GM19467 (cell line): ENCODE measurements around the gene ZDHHC13.

ENCODE experiments used
- ATAC-seq: cut with Tn5 transposase; IDR thresholded peaks from one replicate; pipeline ENCODE4 v1.9.1; 2021; ENCODE audit warnings: mild to moderate bottlenecking, moderate library complexity; ENCODE audit not compliant: unreplicated experiment

The ZDHHC13 gene, protein sequence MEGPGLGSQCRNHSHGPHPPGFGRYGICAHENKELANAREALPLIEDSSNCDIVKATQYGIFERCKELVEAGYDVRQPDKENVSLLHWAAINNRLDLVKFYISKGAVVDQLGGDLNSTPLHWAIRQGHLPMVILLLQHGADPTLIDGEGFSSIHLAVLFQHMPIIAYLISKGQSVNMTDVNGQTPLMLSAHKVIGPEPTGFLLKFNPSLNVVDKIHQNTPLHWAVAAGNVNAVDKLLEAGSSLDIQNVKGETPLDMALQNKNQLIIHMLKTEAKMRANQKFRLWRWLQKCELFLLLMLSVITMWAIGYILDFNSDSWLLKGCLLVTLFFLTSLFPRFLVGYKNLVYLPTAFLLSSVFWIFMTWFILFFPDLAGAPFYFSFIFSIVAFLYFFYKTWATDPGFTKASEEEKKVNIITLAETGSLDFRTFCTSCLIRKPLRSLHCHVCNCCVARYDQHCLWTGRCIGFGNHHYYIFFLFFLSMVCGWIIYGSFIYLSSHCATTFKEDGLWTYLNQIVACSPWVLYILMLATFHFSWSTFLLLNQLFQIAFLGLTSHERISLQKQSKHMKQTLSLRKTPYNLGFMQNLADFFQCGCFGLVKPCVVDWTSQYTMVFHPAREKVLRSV

DNA sequence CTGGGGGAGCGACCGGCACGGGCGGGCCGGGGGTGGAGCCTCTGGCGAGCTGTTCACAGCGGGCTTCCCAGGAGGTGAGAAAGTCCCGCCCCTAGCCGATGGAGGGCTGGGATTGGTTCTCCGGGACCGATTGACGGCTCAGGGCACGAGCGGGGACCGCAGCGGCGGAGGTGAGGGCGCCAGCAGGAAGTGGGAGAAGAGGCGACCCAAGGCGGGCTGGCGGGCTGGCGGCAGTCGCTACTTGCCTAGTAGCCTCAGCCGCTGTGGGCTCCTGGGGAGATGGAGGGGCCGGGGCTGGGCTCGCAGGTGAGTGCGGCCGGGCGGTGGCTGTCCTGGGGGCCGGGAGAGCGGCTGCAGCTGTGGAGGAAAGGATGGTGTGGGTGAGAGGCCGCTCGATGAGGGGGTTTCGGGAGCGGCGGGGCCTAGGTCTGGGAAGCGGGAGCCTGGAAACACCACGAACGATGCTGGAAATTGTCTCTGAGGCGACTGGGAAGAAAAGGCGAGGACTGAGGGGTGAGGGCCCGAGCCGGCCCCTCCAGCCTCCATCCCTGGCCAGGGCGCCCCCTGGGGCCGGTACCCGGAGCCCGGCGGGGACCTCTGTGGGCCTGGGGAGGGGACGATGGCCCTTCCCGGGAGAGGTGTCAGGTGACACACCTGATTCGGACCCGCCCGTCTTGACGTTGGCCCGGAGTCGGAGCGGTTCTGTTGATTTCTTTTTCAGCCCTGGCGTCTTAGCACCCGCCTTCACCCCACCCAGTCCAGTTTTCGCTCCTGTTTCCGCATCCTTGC is at the start of gene ZDHHC13:
ZDHHC13 (plus strand) TSS at position 198 of the 789 bp plus-strand sequence; CDS start at position 280, 82 bp downstream.
- ATAC-seq: peak; percentile 100

DNA sequence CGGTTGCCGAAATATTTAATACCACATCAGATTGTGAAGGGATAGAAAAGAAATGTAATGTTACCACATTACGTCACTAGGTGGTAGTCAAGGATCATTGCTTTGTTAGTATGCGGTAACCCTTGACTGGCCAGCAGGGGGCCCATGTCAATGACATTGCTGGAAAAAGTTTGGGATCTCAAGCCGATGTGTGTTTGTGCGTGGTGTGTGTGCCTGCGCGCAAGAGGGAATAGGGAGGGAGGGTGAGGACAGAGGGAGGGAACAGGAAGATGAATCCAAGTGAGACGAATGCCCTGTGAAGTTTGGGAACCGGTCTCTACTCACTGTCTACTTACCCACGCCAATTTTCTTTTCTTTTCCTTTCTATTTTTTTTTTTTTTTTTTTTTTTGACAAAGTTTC is 45.7 kb upstream of the ZDHHC13 start:
- ATAC-seq: peak; percentile 87

DNA sequence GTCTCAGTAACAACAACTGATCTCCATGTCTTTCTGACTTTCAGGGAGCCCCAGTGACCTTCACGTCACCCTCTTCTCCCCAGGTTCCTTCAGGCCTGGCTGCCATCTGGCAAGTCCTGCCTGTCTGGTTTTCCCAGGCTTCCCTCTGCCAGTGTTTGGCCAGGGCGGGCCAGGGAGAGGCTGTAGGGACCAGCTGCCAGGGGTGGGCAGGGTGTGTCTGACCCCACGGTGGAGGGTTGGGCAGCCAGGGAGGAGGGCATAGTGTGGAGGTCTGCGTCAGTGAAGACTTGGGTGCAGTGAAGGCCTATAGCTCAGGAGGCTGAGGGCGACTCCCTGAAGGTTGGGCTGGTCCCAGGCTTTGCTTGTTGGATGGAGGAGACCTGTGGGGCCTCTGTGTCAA is 44.5 kb upstream of the ZDHHC13 start:
- no peak for ATAC-seq

DNA sequence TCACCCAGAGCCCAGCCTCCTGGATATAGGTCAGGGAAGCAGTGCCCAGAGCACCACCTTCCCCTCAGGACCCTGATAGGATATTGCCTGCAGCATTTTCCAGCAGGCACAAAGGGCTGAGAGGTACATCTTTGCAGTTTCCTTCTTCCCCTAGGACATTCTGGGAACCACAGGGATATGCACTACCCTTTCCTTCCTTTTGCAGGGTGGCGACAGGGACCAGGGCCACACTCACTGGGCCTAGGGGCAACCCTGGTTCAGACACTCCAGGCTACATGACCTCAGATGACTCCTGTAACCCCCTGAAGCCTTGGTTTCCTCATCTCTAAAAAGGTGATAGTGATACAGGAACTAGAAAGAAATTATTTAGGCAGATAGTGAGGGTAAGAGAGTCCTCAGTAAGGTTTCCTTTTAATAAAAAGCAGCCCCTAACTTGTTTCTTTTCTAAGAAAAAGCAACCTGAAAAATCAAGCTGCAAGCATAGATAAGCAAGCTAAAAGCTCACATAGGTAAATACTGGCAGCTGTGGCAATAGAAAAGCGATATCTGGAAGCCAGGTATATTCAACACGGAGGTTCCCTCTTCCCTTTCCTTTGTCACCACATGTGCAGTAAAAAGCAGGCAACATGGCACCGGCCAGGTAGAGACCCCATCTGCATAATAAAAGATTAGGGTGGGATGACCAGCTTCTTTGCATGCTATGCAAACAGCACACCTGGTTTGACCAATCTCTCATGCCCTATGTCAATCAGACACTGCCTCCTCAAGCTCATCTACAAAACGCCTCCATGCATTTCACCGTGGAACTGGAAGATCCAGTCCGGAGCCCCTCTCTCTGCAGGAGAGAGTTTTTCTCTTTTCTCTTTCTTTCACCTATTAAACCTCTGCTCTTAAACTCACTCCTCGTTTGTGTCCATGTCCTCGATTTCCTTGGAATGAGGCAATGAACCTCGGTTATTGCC is 43.2 kb upstream of the ZDHHC13 start:
- no peak for ATAC-seq

DNA sequence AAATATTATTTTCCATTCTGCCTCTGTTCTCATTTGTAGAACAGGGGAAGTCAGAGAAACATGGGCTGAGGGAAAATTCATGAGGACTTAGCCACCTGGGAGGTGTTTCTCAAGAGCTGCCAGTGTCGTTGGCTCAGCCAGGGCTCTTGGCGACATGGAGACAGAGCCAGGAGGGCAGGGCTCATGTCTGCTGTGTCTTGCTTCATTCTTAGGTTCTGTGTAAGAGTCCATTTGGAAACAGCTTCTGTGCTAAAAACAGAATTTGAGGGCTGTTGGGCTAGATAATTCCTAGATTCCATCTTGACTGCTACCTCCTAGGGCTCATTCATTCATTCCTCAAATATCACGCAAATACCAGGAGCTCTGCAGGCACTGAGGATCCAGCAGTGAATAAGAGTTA is 41.3 kb upstream of the ZDHHC13 start:
- ATAC-seq: no peak

DNA sequence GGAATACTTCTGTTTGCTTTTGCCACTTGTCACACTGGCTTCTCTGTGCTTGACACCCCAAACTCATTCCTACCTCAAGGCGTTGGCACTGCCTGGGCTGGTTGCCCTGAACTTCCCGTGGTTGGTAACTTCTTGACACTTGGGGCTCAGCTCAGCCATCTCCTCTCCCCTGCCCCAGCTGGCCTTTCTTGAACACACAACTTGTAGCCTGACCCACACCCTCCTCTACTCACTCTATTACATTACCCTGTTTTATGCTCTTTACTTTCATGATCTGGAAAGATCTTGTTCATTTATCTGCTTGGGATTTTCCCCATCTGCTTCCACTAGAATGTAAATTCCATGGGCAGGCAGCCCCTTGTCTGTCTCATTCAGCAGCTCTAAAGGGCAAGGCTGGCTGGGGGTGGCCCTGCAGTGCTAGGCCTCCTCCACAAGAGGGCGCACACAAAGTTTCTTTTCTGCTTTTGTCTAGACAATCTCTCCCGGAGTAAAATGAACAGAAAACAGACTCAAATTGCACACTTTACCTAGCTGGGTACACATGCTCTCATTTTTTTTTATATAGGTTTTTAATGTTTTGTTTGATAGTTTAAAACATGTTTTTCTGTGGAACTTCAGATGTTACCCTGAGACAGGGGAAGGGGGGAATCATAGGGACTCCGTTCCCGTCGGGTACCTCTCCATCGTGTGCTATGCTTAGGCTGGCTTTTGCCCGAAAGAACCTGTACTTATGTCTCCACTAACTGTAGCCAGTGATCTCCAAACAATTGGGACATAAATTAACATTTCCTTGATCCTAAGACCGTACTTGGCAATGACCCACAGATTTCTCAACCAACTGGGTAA is 40.0 kb upstream of the ZDHHC13 start:
- no peak for ATAC-seq

DNA sequence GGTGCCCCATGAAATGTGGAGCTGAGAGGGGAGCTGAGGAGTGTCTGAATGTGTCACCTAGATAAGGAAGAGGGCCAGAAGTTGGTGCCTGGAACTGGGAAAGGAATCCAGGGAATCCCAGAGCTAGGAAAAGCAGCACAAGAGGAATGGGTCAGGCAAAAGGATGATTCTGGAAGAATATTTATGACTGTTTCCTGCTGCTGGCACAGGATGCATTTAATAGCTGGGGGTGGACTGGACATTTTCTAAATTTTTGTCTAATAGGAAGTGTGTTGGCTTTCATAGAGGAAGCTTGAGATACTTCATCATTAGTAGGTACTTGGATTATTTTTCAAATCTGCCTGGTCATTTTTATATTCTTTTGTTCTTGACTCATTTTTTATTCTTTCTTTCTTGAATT is 39.0 kb upstream of the ZDHHC13 start:
- ATAC-seq: no peak

DNA sequence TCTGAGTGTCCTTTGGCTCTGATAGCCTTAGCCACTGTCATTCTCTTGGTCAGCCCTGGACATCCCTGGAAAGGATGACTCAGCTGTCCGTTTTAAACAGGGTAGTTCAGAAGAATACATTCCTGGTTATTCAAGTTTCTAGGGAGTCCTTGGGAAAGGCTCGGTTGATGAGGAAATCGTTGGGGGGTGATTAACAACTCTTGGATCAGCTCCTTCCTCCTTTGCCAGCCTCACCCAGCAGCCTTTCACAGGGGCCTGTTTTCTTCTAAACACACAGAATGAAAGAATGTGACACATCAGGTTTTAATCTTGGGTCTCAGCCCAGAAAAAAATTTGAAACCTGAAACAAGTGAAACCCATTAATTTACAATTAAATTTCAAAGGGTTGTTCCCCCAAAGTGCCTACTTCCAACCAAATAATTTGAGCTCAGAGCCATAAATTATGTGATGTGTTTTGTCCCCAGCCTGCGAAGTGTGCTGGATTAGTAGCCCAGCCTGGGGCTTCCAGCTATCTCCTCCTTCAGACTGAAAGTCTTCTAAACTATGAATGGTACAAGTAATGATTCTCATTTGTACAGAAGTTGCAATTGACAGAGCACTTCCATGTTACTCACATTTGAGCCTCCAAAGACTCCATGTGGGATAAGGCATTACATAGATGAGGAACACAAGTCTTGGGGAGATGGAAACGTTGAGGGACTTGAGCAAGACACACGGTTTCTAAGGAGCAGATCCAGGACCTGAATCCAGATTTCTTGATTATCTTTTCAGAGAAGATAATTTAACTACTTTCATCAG is 37.1 kb upstream of the ZDHHC13 start:
- no peak for ATAC-seq

DNA sequence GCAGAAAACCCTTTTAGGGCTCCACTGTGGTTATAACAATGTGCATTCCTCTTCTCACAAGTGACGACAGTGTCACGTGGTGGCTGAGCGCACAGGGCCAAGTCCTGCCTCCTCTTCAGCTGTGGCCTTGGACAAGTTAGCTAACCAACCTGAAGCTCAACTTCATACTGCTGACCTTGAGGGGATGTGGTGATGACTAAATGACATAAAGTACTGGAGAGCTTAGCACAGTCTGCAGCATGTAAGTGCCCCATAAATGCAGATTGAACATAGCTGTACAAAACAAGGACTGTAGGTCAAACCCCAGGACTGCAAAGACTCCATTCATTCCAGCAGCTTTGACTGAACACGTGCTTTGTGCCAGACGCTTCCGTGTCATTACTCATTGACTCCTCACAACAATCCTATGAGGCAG is 36.4 kb upstream of the ZDHHC13 start:
- no peak for ATAC-seq

DNA sequence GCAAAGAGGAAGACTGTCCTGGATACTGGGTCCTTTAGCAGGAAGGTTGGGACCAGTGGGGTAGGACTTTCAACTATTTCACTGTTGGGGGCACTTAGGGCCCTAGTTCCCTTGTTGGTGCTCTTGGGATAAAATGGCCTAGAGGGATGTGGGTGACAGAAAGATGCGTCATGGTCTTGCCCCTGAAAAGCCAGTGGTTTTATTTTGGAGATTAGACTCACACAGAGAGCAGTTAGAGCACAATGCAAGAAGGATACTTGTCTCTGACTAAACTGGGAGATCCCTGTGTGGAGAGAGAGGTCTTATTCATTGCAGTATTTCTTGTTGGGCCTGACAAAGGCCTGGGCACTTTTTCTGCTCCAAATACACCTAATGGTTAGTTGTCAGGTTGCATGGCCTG is 33.8 kb upstream of the ZDHHC13 start:
- ATAC-seq: no peak

DNA sequence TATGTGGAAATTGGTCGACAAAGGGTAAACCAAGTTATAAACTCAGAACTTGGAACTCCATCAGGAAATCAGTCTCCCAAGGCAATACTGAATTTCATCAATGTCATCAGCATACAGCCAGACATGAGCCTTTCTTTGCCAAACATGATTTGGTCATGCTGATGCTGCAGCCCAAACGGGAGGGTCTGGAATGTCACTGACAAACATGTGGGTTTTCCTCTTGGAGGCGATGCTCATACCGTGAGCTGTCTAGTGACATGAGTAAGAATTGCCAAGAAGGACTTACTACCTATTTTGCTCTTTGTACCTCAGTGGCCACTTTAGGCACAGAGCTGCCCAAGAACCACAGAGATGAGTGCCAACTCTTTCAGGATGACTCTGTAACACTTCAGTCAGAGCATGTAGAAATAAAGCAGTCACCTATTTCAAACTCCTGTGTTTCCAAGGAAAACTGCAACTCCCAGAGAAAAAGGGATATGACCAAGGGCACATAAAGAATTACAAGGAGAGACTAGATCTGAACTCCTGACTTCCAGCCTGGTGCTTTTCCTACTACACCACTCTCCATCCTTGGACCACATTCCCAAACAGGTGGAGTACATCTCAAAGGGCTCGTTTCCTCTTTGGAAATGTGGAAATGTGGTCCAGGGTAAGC is 32.2 kb upstream of the ZDHHC13 start:
- no peak for ATAC-seq

DNA sequence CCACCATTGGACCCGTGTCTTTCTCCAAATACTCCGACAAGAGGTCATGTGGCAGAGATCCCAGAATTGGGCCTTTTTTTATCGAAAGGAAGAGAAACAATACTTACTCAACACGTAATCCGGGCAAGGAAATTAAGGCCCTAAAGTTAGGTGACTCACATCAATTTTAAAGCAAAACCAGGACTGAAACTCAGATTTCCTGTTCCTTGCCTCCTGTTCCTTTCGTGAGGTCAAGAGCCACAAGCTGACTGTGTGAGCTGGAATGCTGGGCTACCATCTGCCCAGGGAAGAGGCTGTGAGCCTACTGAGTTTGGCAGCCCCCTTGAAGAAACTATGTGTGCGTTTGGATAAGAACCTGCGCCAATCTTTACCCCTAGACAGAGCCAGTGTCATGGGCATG is 29.3 kb upstream of the ZDHHC13 start:
- ATAC-seq: no peak

DNA sequence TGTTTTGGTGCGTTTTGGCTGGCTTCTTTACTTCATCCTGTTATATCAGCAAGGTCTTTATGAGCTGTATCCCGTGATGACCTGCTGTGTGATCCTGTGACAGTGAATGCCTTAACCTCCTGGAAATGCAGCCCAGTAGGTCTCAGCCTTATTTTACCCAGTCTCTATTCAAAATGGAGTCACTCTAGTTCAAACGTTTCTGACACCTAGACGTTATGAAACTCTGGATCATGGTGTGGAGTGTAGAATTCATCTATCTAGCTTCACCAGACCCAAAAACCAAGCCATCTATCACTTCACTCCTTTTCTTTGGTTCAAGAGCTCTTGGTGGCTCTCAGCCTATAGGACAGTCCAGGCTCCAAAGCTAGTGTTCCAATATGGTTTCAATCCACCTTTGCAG is 28.2 kb upstream of the ZDHHC13 start:
- no peak for ATAC-seq

DNA sequence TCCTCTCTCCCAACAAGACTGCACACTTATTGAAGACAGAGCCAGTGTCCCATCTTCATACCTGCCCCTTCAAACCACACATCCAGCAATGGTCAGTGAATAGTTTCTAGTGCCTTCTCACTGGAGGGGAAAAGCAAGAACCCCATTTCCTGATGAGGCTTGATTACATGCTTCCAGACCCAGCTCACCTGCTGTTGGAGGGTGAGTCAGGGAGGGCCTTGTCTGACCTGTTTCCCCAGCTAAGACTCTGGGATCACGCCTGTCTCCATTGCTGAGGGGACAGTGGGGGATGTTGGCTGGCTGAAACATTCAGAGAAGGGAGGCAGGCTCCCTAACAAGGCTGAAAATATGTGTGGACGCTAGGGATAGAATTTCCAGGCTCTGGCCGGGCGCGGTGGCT is 27.5 kb upstream of the ZDHHC13 start:
- no peak for ATAC-seq

DNA sequence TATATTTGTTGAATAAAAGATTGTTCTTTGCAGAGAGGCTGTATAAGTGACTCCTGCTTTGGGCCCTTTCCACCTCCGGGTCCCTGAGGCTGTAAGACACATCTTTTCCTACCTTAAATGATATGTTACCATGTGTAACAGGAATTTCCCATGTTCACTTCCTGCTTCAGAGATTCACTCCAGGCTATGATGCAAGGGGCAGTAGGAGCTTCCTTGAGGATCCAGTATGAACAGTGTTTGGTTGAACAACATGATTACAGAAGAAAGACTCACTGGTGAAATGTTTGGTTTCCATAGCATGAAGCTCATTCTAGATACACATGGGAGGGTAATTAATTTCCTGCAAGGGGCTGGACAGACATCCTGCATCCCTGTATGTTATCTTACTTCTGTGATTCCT is 25.6 kb upstream of the ZDHHC13 start:
- ATAC-seq: no peak

DNA sequence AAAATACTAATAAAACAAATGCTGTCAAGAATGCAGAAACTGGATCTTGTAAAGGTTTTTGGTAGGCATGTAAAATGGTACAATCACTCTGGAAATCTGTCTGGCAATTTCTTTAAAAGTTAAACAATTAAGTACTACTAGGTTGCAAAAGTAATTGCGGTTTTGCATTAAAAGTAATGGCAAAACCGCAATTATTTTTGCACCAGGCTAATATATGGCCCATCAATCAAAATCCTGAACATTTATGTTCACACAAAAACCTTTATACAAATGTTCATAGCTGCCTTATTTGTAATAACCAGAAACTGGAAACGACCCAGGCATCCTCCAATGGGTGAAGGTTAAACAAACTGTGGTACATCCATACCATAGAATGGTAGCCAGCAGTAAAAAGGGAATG is 24.6 kb upstream of the ZDHHC13 start:
- ATAC-seq: no peak

DNA sequence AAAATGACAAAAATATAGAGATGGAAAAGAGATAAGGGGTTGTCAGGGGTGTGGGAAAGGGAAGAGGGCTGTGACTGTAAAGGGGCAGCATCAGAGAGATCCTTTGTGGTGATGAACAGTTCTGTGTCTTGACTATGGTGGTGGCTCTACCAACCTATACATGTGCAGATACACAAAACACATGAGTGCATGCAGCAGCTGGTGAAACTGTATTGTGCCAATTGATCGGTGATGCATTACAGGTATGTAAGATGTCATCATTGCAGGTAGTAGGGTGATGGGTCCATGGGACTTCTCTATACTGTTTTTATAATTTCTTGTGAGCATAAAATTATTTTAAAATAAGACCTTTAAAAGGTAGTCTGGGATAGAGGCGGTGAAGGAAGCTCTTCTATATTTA is 24.1 kb upstream of the ZDHHC13 start:
- ATAC-seq: no peak

DNA sequence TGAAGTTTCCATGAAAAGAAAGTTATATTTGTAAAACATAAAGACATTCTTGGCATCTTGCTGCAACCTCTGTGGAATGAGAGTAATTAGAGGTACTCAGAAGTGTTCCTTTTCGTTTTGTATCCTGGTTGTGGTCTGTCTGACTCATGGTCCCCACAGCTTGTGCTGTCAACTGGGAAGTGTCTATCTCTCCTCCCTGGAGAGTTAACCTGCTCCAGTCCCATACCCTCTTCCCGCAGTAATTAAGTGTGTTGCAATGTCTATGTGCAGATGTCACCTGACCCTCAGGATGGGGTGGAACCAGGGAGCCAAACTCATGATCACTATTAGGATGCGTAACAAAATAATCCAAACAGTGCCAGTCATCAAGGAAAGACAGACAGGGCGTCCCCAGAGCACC is 23.0 kb upstream of the ZDHHC13 start:
- ATAC-seq: no peak
